Fibroblast of skin of back (primary cell): ENCODE measurements around the gene TMEM139.
"Not testable (repeated sequence)": the region's sequence is repeated elsewhere in the genome, so short reads cannot be mapped to it uniquely, and the experiment has no call there.

Experiments
- DNase-seq: peaks from one replicate; pipeline ENCODE4 v3.0.0-alpha.2; 2013

TMEM139 gene

GRCh38 chr7:143259765-143260164 lies 25.0 kb upstream of the TMEM139 start:
- no peak for DNase-seq

GRCh38 chr7:143261901-143262300 lies 22.9 kb upstream of the TMEM139 start:
- DNase-seq: no peak

GRCh38 chr7:143263266-143264195 lies 21.2 kb upstream of the TMEM139 start, which contains the start of gene GSTK1:
TSS of gene GSTK1 (plus strand) at chr7:143263441. CDS start at chr7:143263514, 73 bp downstream.
- peak; percentile 69 for DNase-seq

GRCh38 chr7:143264196-143264568 lies 20.6 kb upstream of the TMEM139 start:
- DNase-seq: not testable (repeated sequence)

- DNase-seq: no peak
These were observed 19.6 kb upstream of the TMEM139 start for GRCh38 chr7:143265017-143265693.

- no peak for DNase-seq
These were observed 15.5 kb upstream of the TMEM139 start for GRCh38 chr7:143269251-143269650.

GRCh38 chr7:143271240-143271639 lies 13.5 kb upstream of the TMEM139 start:
- no peak for DNase-seq

GRCh38 chr7:143272871-143273270 lies 11.9 kb upstream of the TMEM139 start:
- no peak for DNase-seq

GRCh38 chr7:143279186-143280098 lies 5.3 kb upstream of the TMEM139 start:
- peak; percentile 76 for DNase-seq

- DNase-seq: no peak
These were observed 4.6 kb upstream of the TMEM139 start for GRCh38 chr7:143280160-143280559.

- no peak for DNase-seq
These were observed 4.2 kb upstream of the TMEM139 start for GRCh38 chr7:143280566-143280965.

- no peak for DNase-seq
These were observed 3.2 kb upstream of the TMEM139 start for GRCh38 chr7:143281529-143281928.

GRCh38 chr7:143282124-143282523 lies 2.6 kb upstream of the TMEM139 start:
- no peak for DNase-seq

- DNase-seq: no peak
These were observed 1.4 kb upstream of the TMEM139 start for GRCh38 chr7:143283381-143283780.

- DNase-seq: no peak
These were observed 666 bp downstream of the TMEM139 start for GRCh38 chr7:143285470-143285778.

GRCh38 chr7:143285806-143286521 lies 1.2 kb downstream of the TMEM139 start:
- DNase-seq: no peak

GRCh38 chr7:143286522-143286890 lies 1.7 kb downstream of the TMEM139 start:
- DNase-seq: no peak

GRCh38 chr7:143287339-143287934 lies 2.7 kb downstream of the TMEM139 start:
- DNase-seq: no peak

- DNase-seq: peak; percentile 96
These were observed 3.4 kb downstream of the TMEM139 start, which contains the start of gene CASP2 for GRCh38 chr7:143287935-143288826. TSS of gene CASP2 (plus strand) at chr7:143288351. CDS start at chr7:143288456, 105 bp downstream.

GRCh38 chr7:143288836-143289235 lies 4.1 kb downstream of the TMEM139 start:
- DNase-seq: peak; percentile 44

GRCh38 chr7:143289421-143289820 lies 4.7 kb downstream of the TMEM139 start:
- DNase-seq: peak; percentile 13
